Smooth muscle cell (in vitro differentiated cells): ENCODE results near the gene CASTOR1. TPM values are rescaled to one million over a fixed set of nuclear protein-coding genes. Genes with fewer than 3 reads are reported as not detected.

Source experiments
- DNase-seq: peaks from one replicate; lab custom pipeline; 2025; ENCODE audit not compliant: unreplicated experiment; lab: John Stamatoyannopoulos, UW
- H2AFZ ChIP-seq: fragments of 200-600 bp; sonication (generic); 2 replicates; pipeline ENCODE4 v1.6.0; 2016; ENCODE audit warnings: antibody characterized with exemption, low read depth, mild to moderate bottlenecking
- H3F3A ChIP-seq: fragments of 200-600 bp; sonication (generic); 2 replicates; pipeline ENCODE4 v1.6.0; 2017; ENCODE audit warnings: antibody characterized with exemption, low read depth
- H3K27ac ChIP-seq: fragments of 200-600 bp; sonication (generic); 2 replicates; pipeline ENCODE4 v1.5.1; 2016; ENCODE audit warnings: low read depth, mild to moderate bottlenecking
- H3K27me3 ChIP-seq: fragments of 200-600 bp; sonication (generic); 2 replicates; pipeline ENCODE4 v1.6.1; 2016; ENCODE audit warnings: low read depth, mild to moderate bottlenecking
- H3K36me3 ChIP-seq: fragments of 200-600 bp; sonication (generic); 2 replicates; pipeline ENCODE4 v1.5.1; 2016; ENCODE audit warnings: low read depth
- H3K4me1 ChIP-seq: fragments of 200-600 bp; sonication (generic); 2 replicates; pipeline ENCODE4 v1.5.1; 2016; ENCODE audit warnings: low read depth
- H3K4me2 ChIP-seq: fragments of 200-600 bp; sonication (generic); 2 replicates; pipeline ENCODE4 v1.6.0; 2016; ENCODE audit warnings: mild to moderate bottlenecking
- H3K4me3 ChIP-seq: fragments of 200-600 bp; sonication (generic); 2 replicates; pipeline ENCODE4 v1.5.1; 2016; ENCODE audit warnings: mild to moderate bottlenecking
- H3K79me2 ChIP-seq: fragments of 200-600 bp; sonication (generic); 2 replicates; pipeline ENCODE4 v1.6.0; 2016; ENCODE audit warnings: low read depth, mild to moderate bottlenecking
- H3K9ac ChIP-seq: fragments of 200-600 bp; sonication (generic); 2 replicates; pipeline ENCODE4 v1.6.0; 2016; ENCODE audit warnings: low read depth
- H3K9me3 ChIP-seq: fragments of 200-600 bp; sonication (generic); replicated peaks from 2 replicates; pipeline ENCODE4 v1.5.1; 2016; ENCODE audit warnings: low read depth
- H4K20me1 ChIP-seq: fragments of 200-600 bp; sonication (generic); 2 replicates; pipeline ENCODE4 v1.6.0; 2016; ENCODE audit warnings: low read depth
- CTCF ChIP-seq: fragments of 200-600 bp; sonication (generic); IDR thresholded peaks from 2 replicates; pipeline ENCODE4 v1.5.1; 2017; ENCODE audit warnings: borderline replicate concordance, mild to moderate bottlenecking, antibody characterized with exemption; ENCODE audit not compliant: insufficient read depth, poor library complexity, severe bottlenecking
- WGBS: methylation state at CpG from one replicate; pipeline ENCODE4 v1.1.7; 2016; ENCODE audit warnings: low lambda C conversion rate; 5-methylcytosine and 5-hydroxymethylcytosine counted together
- polyA plus RNA-seq: library from polyadenylated mRNA; unstranded; fragments of >200 nt; fragmentation: Nextera tagmentation; extraction: Ambion mirVana; gene quantifications from 2 replicates; pipeline ENCODE4 v1.2.1, GENCODE V29; 2016
- total RNA-seq: library from RNA; depleted of rRNA; stranded (reverse); fragments of >200 nt; gene quantifications from 2 replicates; pipeline ENCODE4 v1.2.3, GENCODE V29; 2014

CASTOR1 gene
- total and polyA plus RNA-seq, 2 experiments from 2014 or later = 9.8 to 21.8 TPM

- no peak overlapping the region for H3K4me3 ChIP-seq
- no peaks in the 10 kb centered on the region for H4K20me1 ChIP-seq
- no peak for TF ChIP-seq CTCF
- DNase-seq = no peak
- H3K27ac ChIP-seq = no peak overlapping the region
- peaks cover 42% of the 10 kb centered on the region for H3K79me2 ChIP-seq
- H3K9me3 ChIP-seq = no peaks in the 10 kb centered on the region
- no peak overlapping the region for H3K9ac ChIP-seq
- peaks cover 18% of the 10 kb centered on the region for H3F3A ChIP-seq
- no peaks in the 10 kb centered on the region for H3K36me3 ChIP-seq
- no peak overlapping the region for H2AFZ ChIP-seq
- H3K4me1 ChIP-seq = peaks cover 10% of the 10 kb centered on the region
- no peaks in the 10 kb centered on the region for H3K27me3 ChIP-seq
- peak overlapping the region; percentile 97 for H3K4me2 ChIP-seq
- WGBS = 96% methylated on average over 10 of the region's 10 CpGs
Observed at GRCh38 chr22:30244066-30244465, 45.2 kb downstream of the CASTOR1 start.

- no peak overlapping the region for H3K4me3 ChIP-seq
- DNase-seq = no peak
- 95% methylated on average over 22 of the region's 22 CpGs for WGBS
- H4K20me1 ChIP-seq = no peaks in the 10 kb centered on the region
- H3K4me1 ChIP-seq = peaks cover 12% of the 10 kb centered on the region
- no peak overlapping the region for H3K9ac ChIP-seq
- no peaks in the 10 kb centered on the region for H3K36me3 ChIP-seq
- H3K9me3 ChIP-seq = no peaks in the 10 kb centered on the region
- H3K27me3 ChIP-seq = no peaks in the 10 kb centered on the region
- no peak overlapping the region for H3K4me2 ChIP-seq
- TF ChIP-seq CTCF = no peak
- peak overlapping the region; percentile 44 for H3K27ac ChIP-seq
- peaks cover 18% of the 10 kb centered on the region for H3F3A ChIP-seq
- no peak overlapping the region for H2AFZ ChIP-seq
- H3K79me2 ChIP-seq = peaks cover 42% of the 10 kb centered on the region
Observed at GRCh38 chr22:30243661-30244060, 45.6 kb downstream of the CASTOR1 start.

- peaks cover 15% of the 10 kb centered on the region for H3K4me1 ChIP-seq
- peaks cover 38% of the 10 kb centered on the region for H3K79me2 ChIP-seq
- WGBS = 76% methylated on average over 15 of the region's 15 CpGs
- no peak for DNase-seq
- peaks cover 21% of the 10 kb centered on the region for H3F3A ChIP-seq
- H3K9ac ChIP-seq = no peak overlapping the region
- no peak overlapping the region for H2AFZ ChIP-seq
- peak overlapping the region; percentile 44 for H3K27ac ChIP-seq
- peak overlapping the region; percentile 26 for H3K4me2 ChIP-seq
- no peaks in the 10 kb centered on the region for H4K20me1 ChIP-seq
- TF ChIP-seq CTCF = no peak
- no peak overlapping the region for H3K4me3 ChIP-seq
- no peaks in the 10 kb centered on the region for H3K9me3 ChIP-seq
- H3K27me3 ChIP-seq = no peaks in the 10 kb centered on the region
- no peaks in the 10 kb centered on the region for H3K36me3 ChIP-seq
Observed at GRCh38 chr22:30241576-30242371, 47.5 kb downstream of the CASTOR1 start.
